ENCODE measurements around the gene NUMA1.

The NUMA1 gene

DNA sequence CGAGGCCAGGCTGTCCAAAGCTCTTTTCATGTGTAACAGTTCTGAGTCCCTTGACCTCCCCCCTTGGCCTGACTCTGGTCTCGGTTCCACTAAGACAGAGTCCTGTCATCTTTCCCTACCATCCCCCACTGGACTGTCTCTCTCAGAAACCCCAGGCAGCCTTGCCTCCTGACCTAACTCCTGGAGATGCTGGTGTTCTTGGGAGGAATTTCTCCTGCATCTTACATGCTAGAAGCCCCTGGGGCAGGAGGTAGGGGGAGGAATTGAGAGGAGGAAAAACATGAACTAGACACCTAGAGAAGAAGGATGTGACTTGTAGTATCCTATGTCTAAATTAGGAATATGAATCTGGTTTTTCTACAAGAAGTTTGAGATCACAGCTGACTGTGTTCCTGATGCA is 82.3 kb downstream of the NUMA1 start:
- DNase-seq: no peak

DNA sequence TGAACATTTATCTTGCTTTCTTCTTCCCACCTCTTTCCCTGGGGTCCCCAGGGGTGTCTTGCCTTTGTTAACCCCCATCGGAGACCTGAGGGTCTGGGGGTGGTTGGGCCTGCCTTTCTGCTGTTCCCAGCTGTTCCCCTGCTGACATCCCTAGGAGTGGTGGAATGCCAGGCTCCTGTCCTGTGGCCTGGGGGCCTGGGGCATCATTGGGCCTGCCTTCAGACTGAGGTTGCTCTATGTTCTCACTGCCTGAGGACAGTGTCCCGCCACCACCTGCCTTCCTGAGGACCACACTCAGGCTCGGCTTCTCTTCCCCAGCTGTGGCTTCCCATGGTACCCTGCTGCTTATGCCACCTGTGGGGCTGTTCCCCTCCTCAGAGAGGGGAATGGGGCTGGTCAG is 82.7 kb downstream of the NUMA1 start:
- no peak for DNase-seq

DNA sequence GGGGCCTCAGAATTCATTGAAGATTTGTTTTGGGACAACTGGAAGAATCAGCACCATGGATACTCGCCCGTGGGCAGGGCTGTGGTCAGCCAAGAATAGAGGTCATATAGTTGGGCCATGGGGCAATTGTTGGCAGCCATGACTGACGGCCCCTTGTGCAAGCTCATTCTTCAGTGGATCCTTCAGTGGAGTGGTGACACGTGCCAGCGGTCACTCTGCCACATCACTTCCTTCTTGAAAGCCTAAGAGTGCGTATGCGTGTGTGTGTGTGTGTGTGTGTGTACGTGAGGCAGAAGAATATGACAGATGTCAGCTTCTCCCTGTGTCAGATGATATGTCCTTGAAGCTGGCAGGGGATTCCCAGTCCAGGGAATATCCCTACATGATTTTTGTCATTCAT is 83.4 kb downstream of the NUMA1 start:
- DNase-seq: no peak

DNA sequence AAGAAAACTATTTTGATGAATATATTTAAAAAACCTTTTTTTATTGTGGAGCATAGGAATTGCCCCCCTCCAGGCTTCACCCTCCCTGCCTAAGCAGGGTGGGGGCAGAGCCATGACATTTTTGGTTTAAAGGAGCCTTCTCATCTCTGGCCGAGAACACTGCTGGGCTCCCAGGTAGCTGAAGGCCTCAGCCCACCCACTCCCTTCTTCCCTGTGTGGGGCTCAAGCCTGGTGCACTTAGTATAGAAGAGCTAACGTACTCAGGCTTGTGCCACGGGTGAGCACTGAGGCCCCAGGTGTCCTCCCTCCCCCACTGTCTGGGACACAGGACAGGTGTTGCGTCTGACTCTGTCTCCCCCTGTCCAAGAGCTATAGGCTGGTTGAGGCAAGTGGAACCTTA is 83.8 kb downstream of the NUMA1 start:
- DNase-seq: no peak

DNA sequence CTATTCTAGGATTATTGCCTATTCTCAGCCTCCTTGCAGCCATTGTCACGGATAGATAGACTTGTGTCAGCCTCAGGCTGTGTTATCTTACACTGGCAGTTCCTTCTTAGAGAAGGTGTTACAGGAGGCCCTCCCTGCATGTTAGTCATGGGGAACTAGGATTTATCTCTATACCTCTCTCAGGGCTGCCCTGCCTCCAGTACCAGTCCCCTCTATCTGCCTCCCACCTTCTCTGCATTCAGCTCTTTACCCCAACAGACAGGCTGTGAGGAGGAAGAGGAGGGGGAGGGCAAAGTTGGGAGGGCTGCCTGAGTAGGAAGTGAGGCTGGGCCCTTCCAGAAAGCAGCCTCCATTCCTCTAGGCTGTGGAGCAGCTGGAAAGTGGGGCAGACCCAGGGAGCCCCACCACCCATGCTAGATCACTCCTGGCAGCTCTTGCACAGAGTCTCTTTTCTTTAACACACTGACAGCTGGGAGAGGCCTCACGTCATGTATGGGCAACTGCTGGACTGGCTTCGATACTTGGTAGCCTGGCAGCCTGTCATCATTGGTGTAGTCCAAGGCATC is 84.5 kb downstream of the NUMA1 start:
- DNase-seq: no peak

DNA sequence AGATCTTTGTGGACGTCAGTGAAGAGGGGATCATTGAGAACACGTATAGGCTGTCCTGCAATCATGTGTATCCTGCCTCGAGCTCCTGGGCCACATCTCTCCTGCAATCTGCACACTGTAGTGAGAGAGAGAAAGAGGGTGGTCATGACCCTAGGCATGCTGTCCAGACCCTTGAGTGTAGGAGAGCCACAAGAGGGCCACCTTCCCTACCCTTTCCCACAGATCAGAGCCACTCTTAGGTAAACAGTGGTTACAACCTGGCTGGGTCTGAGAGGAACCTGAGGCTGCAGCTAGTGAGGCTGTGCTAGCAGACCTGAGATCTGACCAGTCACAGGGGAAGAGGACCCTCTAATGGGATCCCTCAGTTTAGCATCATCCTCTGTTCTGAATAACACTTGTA is 85.6 kb downstream of the NUMA1 start:
- no peak for DNase-seq

DNA sequence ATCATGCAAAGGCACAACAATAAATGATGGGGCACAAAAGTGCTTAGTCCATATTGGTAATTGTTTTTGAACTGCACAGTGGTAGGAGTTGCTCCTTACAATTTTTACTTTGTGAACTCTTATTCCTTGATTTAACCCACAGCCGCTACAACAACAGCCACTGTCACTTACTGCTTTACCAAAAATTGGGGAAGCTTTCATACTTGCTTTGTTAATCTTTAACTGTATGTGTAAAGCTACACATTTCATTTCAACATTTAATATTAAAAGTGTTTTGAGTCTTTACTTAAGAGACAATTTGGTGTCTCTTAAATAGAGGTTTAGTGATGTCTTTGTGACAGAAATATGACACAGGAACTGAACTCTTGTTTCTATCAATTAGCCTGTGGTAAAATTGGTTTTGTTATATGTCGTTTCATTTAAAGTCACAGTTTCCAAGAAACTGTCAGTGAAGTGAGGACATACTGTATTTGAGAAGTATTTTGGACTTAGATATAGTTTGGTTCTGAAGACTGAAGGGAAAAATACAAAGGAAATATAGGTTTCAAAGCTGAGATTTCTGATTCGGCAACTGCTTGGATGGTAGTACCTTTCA is 88.1 kb downstream of the NUMA1 start:
- DNase-seq: no peak

DNA sequence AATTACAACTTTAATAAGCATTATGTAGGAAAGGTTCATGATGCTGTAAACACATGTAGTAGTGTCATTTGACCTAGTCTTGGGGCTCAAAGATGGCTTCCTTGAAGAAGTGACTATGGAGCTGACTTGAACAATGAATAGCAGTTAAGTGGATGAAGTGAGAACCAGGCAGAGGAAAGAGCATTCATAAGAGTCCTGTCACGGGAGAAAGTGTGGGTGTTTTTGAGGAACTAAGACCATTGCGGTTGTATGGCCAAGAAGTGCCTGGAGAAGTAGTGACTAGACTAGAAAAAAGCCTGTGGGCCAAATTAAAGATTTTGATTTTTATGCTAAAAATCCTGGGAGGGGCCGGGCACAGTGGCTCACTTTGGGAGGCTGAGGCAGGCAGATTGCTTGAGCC is 88.8 kb downstream of the NUMA1 start:
- DNase-seq: no peak

DNA sequence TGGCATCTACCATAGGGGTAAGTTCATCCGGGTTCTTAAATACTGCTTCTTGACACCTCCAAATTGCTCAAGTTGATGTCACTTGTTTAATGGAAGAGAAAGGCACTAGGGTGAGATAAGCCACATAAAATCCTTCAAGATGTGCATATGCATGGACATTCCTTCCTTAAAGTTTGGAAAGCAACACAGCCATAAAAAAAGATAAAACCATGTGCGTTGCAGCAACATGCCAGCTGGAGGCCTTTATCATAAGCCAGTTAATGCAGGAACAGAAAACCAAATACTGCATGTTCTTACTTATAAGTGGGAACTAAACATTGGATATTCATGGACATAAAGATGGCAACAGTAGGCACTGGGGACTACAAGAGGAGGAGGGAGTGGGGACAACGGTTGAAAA is 89.6 kb downstream of the NUMA1 start:
- DNase-seq: no peak

DNA sequence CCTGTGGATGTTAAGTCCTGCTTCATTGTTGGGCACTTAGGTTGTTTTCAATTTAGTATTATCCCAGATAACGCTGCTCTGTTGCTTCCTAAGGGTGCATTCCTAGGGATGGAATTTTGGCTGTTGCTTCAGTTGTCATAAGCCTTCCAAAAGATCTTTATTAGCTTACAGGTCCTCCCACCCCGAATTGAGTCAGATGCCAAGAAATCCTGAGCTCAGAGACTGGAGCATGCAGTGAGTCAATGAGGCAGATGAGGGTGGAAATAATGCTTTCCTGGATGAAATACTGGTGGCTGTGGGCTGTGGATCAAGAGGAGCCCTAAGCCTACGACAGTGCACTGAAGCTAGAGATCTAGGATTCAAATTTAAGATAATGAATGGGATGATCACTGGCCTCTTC is 92.3 kb downstream of the NUMA1 start:
- DNase-seq: no peak

DNA sequence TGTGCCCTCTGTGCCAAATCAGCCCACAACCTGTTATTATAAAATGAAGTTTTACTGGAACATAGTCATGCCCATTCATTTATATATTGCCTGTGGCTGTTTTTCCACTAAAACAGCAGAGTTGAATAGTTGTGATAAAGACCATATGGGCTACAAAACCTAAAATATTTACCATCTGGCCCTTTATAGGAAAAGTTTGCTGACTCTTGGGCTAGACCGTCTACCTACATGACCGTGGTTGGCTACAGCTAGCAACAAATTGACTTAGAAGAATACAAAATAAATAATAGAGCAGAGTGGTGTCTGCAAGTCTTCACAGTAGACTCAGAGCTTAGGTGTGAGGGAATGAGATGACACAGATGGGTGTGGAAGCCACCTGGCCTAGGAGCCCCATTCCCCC is 92.8 kb downstream of the NUMA1 start:
- no peak for DNase-seq

DNA sequence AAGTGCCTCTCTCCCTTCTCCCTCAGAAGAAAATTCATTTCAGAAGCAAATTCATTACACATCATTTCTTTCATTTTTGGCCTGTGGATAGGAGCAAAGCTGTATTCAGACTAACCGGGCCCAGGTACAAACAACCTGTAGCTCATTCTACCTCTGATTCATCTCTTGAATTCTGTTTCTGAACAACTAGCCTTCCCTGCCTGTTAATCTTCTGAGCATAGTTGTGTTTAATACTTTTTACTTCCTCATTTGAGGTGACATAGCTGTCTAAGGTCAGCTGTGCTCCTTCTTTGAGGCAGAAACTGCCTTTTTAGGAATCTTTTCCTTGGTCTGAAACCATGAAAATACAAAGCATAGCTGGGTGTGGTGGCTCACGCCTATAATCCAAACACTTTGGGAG is 94.2 kb downstream of the NUMA1 start:
- DNase-seq: no peak

DNA sequence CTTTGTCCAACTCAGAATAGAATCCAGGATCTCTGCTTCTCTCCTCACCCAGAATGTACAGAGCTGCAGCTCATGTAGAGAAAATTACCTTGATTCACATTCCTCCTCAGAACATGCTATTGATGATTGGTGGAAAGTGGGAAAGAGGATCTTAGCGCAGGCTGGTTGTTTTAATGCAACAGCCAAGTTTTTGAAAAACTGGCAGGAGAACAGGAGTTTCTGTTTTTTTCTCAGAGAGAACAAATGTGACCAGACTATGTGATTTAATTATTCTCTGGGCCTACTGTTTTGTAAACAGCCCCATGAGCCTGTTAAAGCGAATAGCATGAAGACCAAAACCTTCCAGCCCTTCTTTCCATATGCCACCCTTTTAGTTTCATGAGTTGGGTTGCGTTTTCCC is 100.7 kb downstream of the NUMA1 start:
- DNase-seq: no peak

DNA sequence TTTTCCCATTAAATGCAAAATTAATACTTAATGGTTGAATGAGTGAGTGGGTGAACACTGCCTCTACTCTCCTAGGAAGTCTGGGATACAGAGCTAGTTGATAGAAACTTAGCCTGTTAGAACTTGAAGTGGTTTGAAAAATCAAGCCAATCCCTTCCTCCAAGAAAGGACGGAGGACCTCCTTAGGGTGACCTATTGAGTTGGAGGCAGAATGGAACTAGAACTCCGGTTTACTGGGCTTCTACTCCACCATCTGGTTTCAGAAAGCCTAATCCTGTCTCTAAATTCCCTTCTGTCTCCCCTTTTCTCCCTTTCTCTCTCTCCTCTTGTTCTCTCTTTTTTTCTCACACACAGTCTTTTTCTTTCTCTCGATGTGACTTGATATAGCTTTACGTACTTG is 101.2 kb downstream of the NUMA1 start:
- DNase-seq: no peak

DNA sequence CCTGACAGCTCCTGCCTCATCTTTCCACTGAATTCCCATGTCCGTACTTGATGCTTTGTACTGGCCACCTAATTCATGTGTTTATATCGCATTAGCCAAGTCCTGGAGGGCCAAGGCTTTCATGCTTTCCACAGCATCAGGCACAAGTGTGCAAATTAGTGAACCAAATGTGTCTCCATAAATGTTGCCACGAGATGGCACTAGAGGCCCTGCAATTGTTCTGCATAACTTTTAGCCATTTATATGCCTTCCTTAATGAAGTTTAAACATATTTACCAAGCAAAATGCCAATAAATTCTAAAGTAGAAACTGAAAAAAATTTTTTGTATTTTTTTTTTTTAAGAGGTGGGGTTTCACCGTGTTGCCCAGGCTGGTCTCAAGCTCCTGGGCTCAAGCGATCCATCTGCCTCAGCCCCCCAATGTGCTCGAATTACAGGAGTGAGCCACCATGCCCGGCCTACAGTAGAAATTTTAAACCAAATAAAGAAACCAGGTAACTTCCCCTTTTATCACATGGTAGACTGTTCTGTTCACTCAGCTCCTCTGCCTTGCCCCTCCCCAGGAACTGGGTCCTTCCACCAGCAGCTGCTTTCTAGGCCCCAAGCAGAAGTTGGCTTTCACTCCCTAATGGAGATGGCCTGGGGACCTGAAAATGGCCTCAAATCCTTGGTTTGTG is 102.5 kb downstream of the NUMA1 start:
- DNase-seq: no peak

DNA sequence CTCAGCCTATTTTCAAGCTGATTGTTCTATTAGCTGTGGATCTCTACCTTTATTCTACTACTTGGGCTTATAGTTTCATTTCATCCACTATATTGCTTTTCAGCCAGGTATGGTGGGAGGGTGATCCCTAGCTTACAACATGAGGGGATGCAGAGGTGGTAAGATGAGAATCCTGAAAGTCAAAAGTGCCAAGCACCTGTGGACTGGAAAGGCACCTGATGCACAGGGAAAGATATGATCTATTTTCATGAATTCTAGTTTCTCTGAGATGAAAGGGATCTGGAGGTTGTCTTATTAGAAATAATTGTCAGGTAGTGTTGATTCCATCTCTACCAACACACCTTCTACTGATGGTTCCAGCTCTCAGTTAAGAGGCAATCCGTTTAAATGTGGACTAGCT is 103.3 kb downstream of the NUMA1 start:
- DNase-seq: no peak

DNA sequence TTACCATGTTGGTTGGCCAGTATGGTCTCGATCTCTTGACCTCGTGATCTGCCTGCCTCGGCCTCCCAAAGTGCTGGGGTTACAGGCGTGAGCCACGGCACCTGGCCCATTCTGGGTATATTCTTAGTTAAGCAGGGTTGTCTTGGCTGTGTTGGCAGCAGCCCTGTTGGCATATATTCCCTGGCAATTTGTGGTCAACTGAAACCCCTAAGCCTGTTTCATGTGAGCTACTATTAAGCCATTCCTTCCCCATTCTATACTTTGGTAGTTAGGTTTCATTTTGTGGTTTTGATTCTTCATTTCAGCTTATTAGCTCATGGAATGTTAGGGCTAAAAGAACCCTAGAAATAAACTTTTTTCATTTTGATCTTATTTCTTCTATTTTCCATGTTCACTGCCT is 103.8 kb downstream of the NUMA1 start:
- no peak for DNase-seq

DNA sequence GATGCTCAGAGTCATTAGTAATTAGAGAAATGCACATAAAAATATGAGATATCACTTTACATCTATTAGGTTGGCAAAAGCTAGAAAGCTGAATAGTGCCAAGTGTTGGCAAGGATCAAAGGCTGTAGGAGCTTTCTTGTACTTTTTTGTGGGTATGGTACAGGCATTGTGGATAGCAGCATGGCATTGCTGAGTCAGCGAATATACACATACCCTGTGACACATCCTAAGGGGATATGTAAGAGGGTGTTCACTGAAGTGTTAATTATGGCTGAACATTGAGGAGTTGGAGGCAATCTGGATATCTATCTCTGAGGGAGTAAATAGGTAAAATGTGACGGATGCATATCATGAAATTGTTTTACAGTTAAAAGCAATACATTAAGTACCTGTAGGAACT is 108.7 kb downstream of the NUMA1 start:
- no peak for DNase-seq

DNA sequence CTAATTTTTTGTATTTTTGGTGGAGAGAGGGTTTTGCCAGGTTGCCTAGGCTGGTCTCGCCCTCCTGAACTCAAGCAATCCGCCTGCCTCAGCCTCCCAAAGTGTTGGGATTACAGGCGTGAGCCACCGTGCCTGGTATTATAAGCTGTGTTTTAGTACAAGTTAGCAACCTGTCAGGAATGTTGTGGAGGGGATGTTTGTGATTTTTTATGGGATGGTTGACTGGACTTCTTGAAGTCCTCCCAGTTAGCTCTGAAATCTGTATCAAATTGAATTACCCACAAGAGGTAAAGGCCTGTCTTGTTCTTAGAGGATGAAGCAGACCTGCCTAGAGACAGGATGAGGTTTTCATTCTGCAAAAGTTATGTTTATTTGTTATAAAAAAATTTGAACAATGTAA is 115.7 kb downstream of the NUMA1 start:
- peak; percentile 66 for DNase-seq

DNA sequence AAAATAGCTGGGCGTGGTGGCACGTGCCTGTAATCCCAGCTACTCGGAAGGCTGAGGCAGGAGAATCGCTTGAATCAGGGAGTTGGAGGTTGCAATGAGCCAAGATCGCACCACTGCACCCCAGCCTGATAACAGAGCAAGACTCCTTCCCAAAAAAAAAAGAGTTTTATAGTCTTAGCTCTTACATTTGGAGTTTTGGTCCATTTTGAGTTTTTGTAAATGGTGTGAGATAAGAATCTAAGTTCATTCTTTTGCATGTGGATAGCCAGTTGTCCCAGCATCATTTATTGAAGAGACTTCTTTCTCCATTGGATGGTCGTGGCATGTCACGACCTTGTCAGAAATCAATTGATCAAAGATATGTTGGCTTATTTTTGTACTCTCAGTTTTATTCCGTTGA is 116.9 kb downstream of the NUMA1 start:
- DNase-seq: no peak

DNA sequence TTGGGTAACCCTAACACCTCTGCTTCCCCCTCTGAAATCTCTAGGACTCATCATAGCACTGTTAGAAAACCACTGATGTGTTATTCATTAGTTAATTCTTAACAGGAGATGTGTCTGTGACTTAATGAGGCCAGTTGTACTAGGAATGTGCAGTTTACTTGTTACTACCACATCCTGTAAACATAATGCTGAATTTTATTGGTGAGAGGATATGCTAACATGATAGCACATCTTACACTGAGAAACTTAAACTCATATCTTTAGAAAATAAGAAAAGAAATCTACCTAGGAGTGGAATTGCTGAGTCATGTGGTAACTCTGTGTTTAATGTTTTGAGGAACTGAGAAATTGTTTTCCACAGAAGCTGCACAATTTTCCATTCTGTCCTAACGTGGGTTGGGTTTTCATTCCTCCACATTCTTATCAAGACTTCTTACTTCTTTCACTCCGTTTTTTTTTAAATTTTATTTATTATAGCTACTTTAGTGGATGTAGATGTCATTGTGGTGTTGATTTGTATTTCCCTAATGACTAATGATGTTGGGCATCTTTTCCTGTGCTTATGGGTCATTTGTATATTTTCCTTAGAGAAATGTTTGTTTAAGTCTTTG is 117.8 kb downstream of the NUMA1 start:
- peak; percentile 82 for DNase-seq

DNA sequence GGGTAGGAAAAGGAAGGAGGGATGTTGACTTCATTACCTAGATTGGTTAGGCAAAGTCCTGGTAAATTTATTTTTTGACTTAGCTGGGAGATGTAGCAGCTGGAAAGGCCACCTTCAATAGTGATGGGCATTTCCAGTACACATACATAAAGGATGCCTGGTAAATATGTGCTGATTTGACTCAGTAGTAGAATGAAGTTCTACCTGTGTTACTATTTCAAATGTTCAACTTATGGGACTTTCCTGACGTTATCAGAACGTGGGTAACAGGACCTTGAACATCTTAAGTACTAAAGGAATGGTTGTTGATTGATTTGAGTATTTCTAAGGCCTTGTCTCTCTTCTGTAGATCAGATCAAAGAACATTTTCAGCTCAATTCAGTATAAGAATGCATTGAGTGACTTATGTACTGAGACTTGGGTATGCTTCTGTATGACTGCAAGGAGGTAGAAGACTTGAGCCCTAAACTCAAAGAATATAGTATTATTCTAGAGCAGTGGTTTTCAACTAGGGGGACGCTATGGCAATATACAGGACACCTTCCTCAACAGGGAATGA is 124.4 kb downstream of the NUMA1 start:
- no peak for DNase-seq

All from kidney glomerular epithelial cell (primary cell).